ENCODE results near the gene SLC7A4.
"Not testable (repeated sequence)": the region's sequence is repeated elsewhere in the genome, so short reads cannot be mapped to it uniquely, and the experiment has no call there.

SLC7A4 gene

DNA sequence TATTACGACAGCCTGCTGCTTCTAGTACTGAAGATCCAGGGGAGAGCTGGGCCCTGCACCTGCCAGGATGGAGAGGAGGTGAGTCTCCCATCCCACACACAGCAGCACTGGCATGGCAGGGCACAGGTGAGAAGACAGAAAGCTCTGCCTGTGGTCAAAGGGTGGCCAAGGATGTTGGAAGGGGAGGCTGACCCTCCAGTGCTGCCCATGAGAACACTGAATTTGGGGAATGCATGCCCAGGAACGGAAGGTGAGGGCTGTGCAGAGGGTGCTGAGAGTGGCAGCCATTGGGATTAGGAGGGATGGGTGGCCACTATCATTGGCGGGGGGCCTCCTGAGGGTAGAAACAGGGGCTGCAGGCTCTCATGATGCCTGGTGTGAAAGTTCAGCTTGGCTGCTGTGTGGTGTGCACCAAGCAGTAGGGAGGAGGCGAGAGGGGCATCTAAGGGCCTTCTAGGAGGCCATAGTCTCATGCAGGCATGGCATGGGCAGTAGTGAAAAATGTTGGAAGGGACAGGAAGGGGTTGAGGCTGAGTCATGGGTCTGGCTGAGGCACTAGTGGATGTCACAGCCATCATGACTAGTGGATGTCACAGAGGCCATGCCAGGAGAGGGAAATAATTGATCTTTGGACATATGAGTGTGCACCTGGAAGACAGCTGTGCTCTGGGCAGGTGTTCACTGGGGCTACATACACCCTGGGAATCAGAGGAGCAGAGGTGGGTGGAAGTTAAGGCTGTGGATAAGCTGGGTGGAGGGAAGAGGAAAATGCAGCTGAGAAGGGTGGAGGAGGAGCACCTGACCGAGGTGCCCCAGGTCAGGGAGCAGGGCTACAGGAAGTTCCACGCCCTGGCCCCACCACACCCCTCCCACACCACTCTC is 10.9 kb upstream of the SLC7A4 start:
- no peak for DNase-seq

DNA sequence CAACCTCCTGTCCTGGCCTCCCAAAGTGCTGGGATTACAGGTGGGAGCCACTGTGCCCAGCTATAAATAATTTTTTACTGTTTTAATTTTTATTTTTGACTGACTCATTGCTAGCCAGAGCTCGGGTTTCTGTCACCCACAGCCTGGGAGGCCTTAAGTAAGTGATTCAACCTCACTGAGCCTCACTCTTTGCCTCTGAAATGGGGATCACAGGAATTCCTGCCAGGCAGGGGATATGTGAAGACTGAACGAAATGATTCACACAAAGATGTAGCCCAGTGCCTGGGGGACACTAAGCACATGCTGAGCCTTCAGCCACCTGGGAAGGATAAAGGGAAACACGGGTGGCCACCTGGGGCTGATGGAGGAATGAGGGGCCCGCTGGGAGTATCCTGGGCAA is 9.6 kb upstream of the SLC7A4 start:
- no peak for DNase-seq

DNA sequence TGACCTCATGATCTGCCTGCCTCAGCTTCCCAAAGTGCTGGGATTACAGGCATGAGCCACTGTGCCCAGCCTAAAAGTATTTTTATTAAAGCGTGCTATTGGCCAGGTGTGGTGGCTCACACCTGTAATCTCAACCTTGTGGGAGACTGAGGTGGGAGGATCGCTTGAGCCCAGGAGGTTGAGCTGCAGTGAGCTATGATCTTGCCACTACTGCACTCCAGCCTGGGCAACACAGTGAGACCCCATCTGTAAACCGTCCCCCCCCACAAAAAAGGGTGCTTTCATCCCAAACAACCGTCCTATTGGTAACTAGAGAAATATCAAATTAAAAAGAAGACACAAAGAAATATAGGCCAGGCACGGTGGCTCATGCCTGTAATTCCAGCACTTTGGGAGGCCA is 6.8 kb upstream of the SLC7A4 start:
- DNase-seq, result not testable (repeated sequence)

DNA sequence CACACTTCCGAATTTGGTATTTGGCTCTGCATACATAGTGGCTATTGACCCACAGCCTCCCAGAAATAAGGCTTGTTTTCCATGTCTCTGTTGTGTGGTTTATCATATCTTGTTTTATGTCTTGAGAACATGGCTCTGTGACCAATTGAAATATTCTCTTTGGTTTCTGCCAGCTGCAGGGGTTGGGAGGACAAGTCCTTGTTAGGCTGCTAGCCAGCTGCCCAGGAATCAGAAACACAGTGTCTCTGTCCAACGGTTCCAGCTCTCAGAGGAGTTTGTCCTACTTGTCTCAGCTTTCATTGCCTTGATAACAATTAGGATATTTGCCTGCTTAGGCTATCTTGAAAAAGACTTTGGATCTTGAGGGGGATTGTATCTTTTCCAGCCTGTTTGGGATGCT is 6.0 kb upstream of the SLC7A4 start:
- no peak for DNase-seq

DNA sequence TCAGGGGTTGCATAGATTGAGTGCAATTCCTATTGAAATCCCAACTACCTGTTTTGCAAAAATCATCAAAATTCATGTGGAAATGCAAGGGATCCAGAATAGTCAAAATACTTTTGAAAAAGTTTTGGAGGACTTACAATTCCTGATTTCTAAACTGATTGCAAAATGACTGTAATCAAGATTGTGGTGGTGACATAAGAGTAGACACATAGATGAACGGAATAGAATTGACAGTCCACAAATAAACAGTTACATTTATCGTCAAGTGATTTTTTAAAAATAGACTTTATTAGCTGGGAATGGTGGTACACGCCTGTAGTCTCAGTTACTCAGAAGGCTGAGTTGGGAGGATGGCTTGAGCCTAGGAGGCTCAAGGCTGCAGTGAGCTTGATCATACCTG is 2.6 kb upstream of the SLC7A4 start:
- DNase-seq, result no peak

DNA sequence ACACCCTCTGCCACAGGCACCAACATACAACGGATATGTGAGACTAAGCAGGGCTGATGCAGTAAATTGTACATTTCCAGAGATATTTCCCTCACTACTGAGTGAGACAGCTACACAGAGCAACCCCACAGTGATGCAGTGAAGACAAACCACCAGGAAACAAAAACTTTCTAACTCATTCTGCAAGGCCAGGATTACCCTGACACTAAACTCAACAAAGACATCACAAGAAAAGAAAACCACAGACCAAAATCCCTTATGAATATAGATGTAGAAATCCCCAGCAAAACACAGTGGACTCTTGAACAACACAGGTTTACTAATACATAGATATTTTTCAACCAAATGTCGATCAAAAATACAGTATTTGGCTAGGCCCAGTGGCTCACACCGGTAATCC is 1.5 kb upstream of the SLC7A4 start:
- no peak for DNase-seq

DNA sequence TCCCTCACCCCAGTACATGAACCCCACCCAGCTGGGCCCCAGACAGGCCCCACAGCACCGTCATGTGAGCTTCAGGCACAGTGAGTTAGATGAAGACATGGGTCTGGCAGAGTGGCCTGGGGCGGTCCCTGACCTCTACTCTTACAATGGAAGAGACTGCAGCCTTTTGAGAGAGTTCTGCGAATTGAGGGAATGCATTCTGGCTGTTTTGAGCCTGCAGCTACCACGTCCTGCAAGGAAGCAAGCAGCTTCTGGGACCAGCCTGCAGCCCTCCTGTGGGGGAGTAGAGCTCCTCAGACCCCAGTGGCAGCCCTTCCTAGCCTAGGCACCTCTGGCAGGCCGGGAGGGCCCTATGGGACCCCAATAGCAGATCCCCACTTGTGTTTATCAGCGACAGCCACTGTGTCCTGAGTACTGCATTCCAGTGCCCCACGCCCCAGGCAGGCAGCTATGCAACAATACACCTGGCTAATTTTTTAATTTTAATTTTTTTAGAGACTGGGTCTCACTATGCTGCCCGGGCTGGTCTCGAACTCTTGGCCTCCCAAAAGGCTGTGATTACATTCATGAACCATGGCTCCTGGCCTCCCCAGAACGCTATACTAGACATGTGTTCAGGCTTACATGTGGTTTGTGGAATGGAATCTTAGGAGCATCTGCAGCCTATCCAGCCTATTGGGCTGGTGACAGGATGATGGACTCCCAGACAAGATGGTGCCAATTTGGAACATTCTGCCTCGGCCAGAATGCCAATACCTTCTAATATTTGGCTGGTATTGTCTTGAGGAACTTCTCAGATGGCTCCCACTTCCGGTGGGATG is 717 bp upstream of the SLC7A4 start:
- DNase-seq, result no peak

DNA sequence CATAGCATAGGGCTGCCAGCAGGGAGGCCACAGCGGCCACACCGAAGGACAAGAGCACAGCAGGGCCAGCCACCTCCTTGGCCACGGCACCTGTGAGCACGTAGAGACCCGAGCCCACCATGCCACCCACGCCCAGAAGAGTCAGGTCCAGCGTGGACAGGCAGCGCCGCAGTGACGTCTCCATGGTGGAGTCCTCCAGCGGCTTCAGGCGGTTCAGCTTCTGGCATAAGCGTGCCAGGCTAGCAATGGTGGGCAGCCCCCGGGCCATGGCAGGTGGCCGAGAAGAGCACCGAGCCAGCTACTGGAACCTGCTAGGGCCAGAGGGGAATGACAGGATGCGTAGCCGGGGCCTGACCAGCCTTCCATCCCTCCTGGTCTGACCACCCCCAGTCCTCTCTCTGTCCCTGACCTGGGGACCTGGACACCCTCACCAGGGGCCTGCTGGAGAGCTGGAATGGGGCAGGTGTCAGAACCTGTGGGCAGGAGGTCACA is 770 bp downstream of the SLC7A4 start:
- no peak for DNase-seq

DNA sequence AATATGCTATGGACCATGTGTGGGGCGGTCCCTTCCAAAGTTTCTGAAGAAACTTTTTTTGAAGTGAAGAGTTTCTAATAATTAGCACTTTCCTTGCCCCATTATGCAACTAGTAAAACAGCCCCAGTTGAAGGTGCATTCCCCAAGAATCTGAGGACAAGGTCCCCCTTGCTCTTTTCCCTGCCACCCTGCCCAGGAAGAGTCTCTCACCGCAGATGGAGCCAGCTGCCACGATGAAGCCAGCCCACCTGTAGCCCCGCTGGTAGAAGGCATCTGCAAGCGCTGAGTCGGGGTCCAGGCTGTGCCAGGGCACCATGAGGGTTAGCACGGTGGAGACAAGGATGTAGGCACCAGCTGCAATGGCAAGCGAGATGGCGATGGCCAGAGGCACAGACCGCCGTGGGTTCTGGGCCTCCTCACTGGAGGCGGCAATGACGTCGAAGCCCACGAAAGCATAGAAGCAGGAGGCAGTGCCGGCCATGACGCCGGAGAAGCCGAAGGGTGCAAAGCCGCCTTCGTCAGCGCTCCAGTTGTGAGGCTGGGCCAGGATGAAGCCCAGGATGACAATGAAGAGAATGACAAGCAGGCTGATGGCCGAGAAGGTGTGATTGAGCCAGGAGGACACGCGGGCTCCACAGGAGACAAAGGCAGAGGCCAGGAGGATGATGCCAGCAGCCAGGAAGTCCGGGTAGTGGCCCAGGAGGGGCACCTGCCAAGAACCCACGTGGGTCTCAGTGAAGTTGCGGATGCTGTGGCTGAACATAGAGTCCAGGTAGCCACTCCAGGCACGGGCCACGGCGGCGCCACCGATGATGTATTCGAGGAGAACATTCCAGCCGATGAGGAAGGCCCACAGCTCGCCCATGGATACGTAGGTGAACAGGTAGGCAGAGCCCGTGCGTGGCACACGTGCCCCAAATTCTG is 1.5 kb downstream of the SLC7A4 start:
- no peak for DNase-seq

DNA sequence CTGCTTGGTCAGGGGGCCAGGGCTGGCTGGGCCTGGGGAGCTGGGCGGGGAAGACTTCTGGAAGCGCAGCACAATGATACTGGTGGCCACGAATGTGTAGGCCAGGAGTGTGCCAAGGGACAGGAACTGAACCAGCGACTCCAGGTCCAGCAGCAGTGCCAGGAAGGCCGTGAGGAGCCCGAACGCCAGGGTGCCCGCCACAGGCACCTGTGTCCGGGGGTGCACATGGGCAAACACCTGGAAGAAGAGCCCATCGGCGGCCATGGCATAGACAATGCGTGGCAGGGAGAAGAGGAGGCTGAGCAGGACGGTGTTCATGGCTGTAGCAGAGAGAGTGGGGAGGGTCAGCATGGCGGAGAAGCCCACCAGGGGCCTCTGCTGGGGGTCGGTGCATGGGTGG is 2.3 kb downstream of the SLC7A4 start:
- no peak for DNase-seq

DNA sequence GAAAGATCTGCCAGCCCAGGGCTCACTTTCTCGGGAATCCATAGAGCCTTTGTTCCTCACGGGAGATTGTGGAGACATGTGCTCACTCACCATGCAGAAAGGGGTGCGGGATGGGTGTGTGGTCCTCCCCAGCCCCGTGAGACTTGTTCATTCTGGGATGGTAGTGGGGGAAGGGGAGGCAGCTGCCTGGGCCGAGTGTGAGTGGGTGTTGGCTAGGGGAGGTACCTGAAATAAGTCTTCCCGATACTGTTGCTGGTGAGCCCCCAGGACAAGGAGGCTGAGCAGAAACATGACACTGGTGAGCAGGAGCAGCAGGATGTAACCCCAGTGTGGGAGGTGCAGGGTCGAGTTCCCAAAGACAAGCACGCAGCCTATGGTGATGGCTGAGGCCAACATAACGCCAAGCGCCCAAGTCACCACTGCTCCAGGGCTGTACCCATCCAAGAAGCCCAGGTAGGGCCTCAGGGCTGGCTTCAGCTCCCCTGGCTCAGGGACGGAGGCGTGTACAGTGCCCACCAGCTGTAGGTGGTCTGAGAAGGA is 2.8 kb downstream of the SLC7A4 start:
- no peak for DNase-seq

DNA sequence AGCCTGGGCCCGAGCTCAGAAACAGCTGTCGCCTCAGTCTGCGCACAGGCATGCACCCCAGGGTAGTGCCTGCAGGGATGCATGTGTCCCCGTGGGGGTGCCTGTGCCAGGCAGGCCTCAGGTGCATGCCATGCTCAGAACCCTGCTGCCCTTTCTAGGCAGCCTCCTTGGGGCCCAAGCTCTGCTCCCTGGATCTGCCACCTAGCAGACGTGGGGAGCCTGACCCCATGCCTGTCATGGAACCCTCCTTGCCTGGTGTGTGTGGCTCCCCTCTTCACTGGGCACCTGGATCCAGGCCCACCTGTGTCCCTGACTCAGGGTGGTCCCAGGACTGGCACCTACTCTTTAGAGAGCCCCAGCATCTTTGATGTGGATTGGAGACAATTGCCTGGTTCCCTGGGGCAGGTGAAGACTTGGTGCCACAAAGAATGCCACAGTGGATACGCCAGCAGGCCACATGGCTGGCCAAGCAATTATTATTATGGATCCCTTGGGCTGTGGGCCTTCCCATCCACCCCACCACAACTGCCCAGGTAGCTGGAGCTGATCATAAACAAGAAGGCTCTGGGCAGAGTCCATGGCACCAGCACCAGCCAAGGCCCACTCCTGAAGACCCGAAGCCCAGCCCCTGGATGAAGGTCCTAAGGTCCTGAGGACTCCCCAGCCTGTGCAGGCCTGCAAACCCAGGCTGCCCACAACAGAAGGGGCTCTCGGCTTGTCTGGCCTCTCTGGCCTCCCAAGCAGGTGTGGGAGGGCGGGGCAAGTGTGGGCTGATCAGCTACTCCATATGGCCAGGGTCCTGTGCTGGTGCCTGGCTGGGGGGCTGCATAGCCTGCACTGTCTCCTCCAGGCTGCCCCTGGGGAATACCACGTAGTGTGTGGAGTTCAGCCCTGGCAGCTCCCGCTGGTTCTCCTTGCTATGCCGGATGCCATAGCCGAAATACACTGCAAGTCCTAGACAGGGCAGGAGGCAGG is 3.8 kb downstream of the SLC7A4 start:
- no peak for DNase-seq

DNA sequence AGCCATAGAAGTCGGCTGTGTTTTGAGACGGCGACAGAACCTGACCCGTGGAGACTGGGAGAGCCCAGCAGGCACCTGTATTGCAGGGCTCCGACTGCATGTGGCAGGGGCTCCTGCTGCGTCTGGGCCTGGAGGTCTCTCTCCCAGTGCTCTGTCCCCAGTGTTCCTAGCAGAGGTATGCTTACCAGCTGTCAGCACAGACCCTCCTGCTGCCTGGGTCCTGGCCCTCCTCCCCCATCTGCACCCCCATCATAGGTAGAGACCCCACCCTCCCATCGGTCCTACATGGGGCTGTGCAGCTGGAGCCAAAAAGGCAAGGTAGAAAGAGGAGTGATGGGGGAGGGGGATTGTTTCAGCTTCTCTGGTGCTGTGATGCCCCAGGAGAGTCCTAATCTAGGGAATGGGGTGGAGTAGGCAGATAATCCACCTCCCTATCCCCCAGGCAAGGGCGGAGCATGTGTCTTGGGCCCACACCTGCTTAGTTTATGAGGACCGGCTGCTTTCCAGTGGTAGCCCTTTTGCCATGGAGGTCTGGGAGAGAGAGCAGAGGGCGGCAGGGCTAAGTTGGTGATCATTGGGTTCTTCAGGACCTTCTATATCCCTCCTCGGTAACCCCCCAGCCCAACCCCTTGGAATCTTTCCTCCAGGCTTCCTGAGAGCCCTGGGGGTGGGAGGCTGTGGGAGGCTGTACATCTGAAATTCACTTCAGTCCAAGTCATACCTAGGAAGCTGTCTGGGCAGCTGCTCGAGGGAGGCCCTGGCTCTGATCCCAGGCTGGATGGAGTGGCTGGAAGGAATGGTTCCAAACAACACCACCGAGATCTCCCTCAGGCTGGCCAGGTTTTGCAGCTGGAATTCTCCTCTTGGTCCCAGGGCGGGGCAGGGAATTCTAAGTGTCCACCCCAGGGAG is 5.3 kb downstream of the SLC7A4 start:
- DNase-seq, result no peak

DNA sequence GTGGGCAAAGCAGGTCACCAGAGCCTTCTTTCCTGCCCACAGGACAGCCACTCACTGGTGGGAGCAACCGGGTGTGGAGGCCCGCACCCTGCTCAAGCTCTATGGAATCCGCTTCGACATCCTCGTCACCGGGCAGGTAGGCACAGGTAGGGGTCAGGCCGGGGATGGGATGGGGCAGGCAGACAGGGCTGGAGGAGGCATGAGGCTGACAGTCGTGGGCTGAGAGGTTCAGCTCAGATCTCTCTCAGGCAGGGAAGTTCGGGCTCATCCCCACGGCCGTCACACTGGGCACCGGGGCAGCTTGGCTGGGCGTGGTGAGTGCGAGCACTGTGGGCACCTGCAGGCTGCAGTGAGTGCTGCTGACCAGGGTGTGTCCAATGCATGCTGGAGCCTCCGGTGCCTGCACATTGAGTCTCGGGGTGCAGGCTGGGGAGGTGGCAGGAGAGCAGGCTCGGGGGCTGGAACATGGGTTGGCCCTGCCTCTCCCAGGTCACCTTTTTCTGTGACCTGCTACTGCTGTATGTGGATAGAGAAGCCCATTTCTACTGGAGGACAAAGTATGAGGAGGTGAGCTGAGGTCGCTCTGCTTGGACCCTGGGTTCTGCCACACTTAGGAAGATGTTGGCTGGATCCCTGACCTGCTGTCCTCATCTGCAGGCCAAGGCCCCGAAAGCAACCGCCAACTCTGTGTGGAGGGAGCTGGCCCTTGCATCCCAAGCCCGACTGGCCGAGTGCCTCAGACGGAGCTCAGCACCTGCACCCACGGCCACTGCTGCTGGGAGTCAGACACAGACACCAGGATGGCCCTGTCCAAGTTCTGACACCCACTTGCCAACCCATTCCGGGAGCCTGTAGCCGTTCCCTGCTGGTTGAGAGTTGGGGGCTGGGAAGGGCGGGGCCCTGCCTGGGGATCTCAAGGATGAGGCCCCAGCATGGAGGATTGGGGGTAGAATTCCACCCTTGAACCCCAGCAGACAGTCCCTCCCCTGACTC is 6.3 kb downstream of the SLC7A4 start:
- DNase-seq, result no peak

DNA sequence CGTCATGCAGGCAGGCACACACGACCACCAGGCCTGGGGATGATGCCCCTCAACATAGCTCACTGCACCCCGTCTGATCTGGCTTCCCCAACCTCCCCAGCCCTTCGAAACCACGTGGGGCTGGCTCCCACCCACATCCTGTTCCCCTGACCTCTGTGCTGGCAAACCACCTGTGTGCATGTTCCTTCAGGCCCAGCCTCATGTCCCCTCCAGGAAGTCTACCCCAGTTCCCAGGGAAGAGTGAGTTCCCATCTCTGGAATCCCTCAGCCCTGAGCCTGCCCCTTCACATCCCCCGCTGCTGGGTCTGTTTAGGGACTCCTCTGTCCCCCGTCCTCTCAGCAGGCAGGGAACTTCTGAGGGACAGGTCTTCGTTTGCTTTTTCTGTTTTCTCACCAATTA is 7.1 kb downstream of the SLC7A4 start:
- DNase-seq, result no peak

DNA sequence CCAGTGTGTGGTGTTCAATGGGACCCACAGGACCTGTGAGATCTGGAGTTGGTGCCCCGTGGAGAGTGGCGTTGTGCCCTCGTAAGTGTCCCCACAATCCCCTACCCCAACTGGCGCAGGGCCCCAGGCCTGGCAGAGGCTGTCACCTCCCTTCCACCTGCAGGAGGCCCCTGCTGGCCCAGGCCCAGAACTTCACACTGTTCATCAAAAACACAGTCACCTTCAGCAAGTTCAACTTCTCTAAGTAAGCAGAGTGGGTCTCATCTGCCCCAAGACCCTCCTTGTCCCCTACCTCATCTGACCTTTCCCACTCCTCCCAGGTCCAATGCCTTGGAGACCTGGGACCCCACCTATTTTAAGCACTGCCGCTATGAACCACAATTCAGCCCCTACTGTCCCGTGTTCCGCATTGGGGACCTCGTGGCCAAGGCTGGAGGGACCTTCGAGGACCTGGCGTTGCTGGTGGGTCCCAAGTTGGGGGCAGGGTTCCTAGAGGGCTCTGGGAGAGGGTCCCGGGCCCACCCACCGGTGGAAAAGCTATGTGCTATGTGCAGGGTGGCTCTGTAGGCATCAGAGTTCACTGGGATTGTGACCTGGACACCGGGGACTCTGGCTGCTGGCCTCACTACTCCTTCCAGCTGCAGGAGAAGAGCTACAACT is 9.3 kb downstream of the SLC7A4 start:
- no peak for DNase-seq

DNA sequence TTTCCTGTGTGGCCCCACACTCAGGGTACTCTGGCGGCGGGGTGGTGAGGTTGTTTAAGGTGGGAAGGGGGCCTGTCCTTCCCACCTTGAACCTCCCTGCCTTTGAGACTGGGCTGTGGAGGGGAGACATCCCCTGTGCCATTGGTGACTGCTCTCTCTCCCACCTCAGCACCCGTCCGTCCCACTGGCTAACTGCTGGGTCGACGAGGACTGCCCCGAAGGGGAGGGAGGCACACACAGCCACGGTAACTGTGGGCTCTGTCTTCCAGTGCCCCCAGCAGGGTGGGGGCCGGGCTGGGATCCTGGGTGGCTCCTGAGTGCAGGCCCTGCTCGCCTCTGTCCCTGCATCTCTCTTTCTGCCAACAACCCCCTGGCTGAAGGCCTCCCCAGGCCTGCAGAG is 9.9 kb downstream of the SLC7A4 start:
- DNase-seq, result no peak

DNA sequence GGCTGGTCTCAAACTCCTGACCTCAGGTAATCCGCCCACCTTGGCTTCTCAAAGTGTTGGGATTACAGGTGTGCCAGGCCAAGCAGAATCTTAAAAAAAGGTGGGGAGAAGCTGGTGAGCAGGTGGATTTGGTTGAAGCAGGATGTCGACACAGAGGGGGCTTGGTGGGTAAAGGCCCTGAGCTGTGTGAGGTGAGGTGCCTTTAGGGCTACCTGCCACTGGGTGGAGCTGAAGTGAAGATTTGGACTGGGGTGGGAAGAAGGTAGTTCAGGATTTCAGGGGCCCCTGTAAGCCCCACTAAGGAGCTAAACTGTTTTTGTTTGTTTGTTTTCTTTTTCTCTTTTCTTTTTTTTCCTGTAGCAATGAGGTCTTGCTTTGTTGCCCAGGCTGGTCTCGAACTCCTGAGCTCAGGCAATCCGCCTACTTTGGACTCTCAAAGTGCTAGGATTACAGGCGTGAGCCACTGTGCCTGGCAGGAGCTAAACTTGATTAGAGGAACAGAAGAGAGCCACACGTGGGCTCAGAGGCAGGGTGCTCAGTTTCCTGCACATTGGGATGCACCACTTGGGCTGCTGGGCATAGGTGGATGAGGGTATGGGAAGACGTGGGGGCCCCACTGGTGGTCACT is 11.4 kb downstream of the SLC7A4 start:
- DNase-seq, result no peak
